ENCODE data around the gene SPNS3.

DNA sequence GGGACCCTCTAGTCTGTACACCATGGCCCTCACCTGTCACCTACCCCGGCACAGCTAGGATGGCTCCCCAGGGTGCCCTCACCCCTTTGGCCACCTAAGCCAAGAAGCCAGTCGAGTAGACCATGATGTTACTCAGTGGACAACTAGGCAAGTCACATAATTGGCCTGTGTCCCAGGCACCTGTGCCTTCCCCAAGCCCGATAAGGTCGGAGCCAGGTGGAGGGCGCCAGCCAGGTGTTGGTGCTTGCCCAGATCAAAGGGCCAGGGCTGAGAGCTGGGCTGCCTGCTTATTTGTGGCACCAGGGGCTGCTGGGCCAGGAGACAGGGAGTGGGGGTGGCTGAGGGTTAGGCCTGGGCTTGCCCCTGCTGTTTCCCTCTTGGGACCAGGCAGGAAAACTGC lies 81.8 kb downstream of the SPNS3 start:
- TF ChIP-seq, protein P1, sequence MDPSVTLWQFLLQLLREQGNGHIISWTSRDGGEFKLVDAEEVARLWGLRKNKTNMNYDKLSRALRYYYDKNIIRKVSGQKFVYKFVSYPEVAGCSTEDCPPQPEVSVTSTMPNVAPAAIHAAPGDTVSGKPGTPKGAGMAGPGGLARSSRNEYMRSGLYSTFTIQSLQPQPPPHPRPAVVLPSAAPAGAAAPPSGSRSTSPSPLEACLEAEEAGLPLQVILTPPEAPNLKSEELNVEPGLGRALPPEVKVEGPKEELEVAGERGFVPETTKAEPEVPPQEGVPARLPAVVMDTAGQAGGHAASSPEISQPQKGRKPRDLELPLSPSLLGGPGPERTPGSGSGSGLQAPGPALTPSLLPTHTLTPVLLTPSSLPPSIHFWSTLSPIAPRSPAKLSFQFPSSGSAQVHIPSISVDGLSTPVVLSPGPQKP (IDR thresholded peaks at IDR 0.05; ENCODE audit: borderline replicate concordance, low read depth, low read length), result no peak
- TF ChIP-seq, protein P2, sequence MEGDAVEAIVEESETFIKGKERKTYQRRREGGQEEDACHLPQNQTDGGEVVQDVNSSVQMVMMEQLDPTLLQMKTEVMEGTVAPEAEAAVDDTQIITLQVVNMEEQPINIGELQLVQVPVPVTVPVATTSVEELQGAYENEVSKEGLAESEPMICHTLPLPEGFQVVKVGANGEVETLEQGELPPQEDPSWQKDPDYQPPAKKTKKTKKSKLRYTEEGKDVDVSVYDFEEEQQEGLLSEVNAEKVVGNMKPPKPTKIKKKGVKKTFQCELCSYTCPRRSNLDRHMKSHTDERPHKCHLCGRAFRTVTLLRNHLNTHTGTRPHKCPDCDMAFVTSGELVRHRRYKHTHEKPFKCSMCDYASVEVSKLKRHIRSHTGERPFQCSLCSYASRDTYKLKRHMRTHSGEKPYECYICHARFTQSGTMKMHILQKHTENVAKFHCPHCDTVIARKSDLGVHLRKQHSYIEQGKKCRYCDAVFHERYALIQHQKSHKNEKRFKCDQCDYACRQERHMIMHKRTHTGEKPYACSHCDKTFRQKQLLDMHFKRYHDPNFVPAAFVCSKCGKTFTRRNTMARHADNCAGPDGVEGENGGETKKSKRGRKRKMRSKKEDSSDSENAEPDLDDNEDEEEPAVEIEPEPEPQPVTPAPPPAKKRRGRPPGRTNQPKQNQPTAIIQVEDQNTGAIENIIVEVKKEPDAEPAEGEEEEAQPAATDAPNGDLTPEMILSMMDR (conservative IDR thresholded peaks at IDR 0.05; ENCODE audit: low read depth, low read length), result no peak
- TF ChIP-seq CEBPB (IDR thresholded peaks at IDR 0.05; ENCODE audit: low read depth, low read length), result no peak

Data from IMR-90 (cell line).